Thymus (tissue), 11 donors: ENCODE data around the gene PER2. TPM values are rescaled to one million over a fixed set of nuclear protein-coding genes. Genes with fewer than 3 reads are reported as not detected.
A peak's percentile ranks its signal among the peaks of the same experiment; 100 is the strongest.
"Not testable (repeated sequence)": the region's sequence is repeated elsewhere in the genome, so short reads cannot be mapped to it uniquely, and the experiment has no call there.

ENCODE experiments used
- DNase-seq, 9 donors: peaks; one replicate each; pipeline ENCODE4 v3.0.0-alpha.2; 2013; ENCODE audit warnings: low spot score in 9 of 9, low read depth in 6 of 9, missing footprints in 1 of 9
- H3K27ac ChIP-seq, 2 donors: one replicate each; pipeline ENCODE4 v1.5.1; 2013; ENCODE audit warnings: control low read depth in 1 of 2, low read depth in 1 of 2, low read length in 1 of 2, mild to moderate bottlenecking in 1 of 2, moderate library complexity in 1 of 2
- H3K27me3 ChIP-seq, 2 donors: one replicate each; pipeline ENCODE4 v1.5.1; 2013; ENCODE audit warnings: low read length in 1 of 2; ENCODE audit not compliant: control insufficient read depth in 2 of 2, insufficient read depth in 1 of 2
- H3K36me3 ChIP-seq, 2 donors: one replicate each; pipeline ENCODE4 v1.5.1; 2013; ENCODE audit warnings: low read length in 1 of 2, mild to moderate bottlenecking in 1 of 2, moderate library complexity in 1 of 2; ENCODE audit not compliant: control insufficient read depth in 2 of 2, insufficient read depth in 2 of 2
- H3K4me1 ChIP-seq, 2 donors: one replicate each; pipeline ENCODE4 v1.5.1; 2013; ENCODE audit warnings: low read length in 2 of 2; ENCODE audit not compliant: control insufficient read depth in 2 of 2, insufficient read depth in 2 of 2
- H3K4me3 ChIP-seq, 2 donors: one replicate each; pipeline ENCODE4 v1.5.1; 2013; ENCODE audit warnings: low read length in 2 of 2, control low read depth in 1 of 2, mild to moderate bottlenecking in 1 of 2
- H3K9me3 ChIP-seq, 2 donors: one replicate each; pipeline ENCODE4 v1.5.1; 2013; ENCODE audit warnings: low read length in 1 of 2, mild to moderate bottlenecking in 1 of 2; ENCODE audit not compliant: control insufficient read depth in 2 of 2, insufficient read depth in 1 of 2
- WGBS: extraction: QIAGEN DNeasy Blood & Tissue Kit; methylation state at CpG from one replicate; pipeline ENCODE4 v1.1.7; 2013; 5-methylcytosine and 5-hydroxymethylcytosine counted together
- polyA plus RNA-seq: library from polyadenylated mRNA; stranded (reverse); fragments of 200-250 nt; gene quantifications from one replicate; pipeline ENCODE4 v1.2.3, GENCODE V29; 2013
- total RNA-seq: library from RNA; stranded (reverse); fragments of 120-200 nt; gene quantifications from one replicate; pipeline ENCODE4 v1.2.4, GENCODE V29; 2013
- donor health status: healthy.

Gene PER2
- total and polyA plus RNA-seq, 2 donors, result 3.0 to 5.6 TPM

- no peaks in the 10 kb centered on the region for H3K9me3 ChIP-seq
- peaks cover 3 to 11% of the 10 kb centered on the region in 2 donors for H3K4me1 ChIP-seq
- H3K27ac ChIP-seq, result no peak overlapping the region
- peaks cover 0 to 25% of the 10 kb centered on the region in 2 donors for H3K27me3 ChIP-seq
- no peaks in the 10 kb centered on the region for H3K36me3 ChIP-seq
- H3K4me3 ChIP-seq, result no peak overlapping the region
- DNase-seq, result no peak
- over 99% methylated on average over 13 of the region's 13 CpGs for WGBS
These were observed 26.7 kb upstream of the PER2 start for GRCh38 chr2:238315031-238315595.

GRCh38 chr2:238314576-238314975, 26.2 kb upstream of the PER2 start:
- no peak overlapping the region for H3K4me3 ChIP-seq
- WGBS, result 98% methylated on average over 8 of the region's 8 CpGs

GRCh38 chr2:238313991-238314350, 25.6 kb upstream of the PER2 start:
- Histone ChIP-seq H3K27ac (no peak overlapping the region), H3K9me3 (no peaks in the 10 kb centered on the region), H3K36me3 (no peaks in the 10 kb centered on the region), H3K4me1 (peaks cover 3 to 6% of the 10 kb centered on the region in 2 donors), H3K27me3 (peaks cover 0 to 14% of the 10 kb centered on the region in 2 donors), H3K4me3 (no peak overlapping the region)
- WGBS, result 92% methylated on average over 2 of the region's 2 CpGs
- DNase-seq, result no peak

More at GRCh38 chr2:238314576-238314975, 26.2 kb upstream of the PER2 start:
- peaks cover 0 to 20% of the 10 kb centered on the region in 2 donors for H3K27me3 ChIP-seq
- no peaks in the 10 kb centered on the region for H3K36me3 ChIP-seq
- peaks cover 3 to 6% of the 10 kb centered on the region in 2 donors for H3K4me1 ChIP-seq
- no peak overlapping the region for H3K27ac ChIP-seq
- no peak for DNase-seq
- no peaks in the 10 kb centered on the region for H3K9me3 ChIP-seq

- H3K27me3 ChIP-seq, result peaks cover 0 to 9% of the 10 kb centered on the region in 2 donors
- H3K4me1 ChIP-seq, result peaks cover 3 to 6% of the 10 kb centered on the region in 2 donors
- peak in 2 of 9 donors; percentile 17 to 47 for DNase-seq
- H3K36me3 ChIP-seq, result no peaks in the 10 kb centered on the region
- H3K4me3 ChIP-seq, result no peak overlapping the region
- H3K27ac ChIP-seq, result no peak overlapping the region
- H3K9me3 ChIP-seq, result no peaks in the 10 kb centered on the region
- WGBS, result 78% methylated on average over 8 of the region's 8 CpGs
These were observed 25.0 kb upstream of the PER2 start for GRCh38 chr2:238313289-238313990.

GRCh38 chr2:238310721-238311120, 22.3 kb upstream of the PER2 start:
- H3K9me3 ChIP-seq, H3K36me3 ChIP-seq, H3K4me1 ChIP-seq, H3K27me3 ChIP-seq, H3K4me3 ChIP-seq, H3K27ac ChIP-seq, DNase-seq: not testable (repeated sequence)
- WGBS, result 93% methylated on average over 14 of the region's 14 CpGs

GRCh38 chr2:238308177-238308576, 19.8 kb upstream of the PER2 start:
- DNase-seq, result no peak

GRCh38 chr2:238306672-238306998, 18.2 kb upstream of the PER2 start:
- DNase-seq, result no peak
- Histone ChIP-seq H3K27me3 (peaks cover 0 to 11% of the 10 kb centered on the region in 2 donors), H3K9me3 (no peaks in the 10 kb centered on the region), H3K27ac (no peak overlapping the region), H3K36me3 (no peaks in the 10 kb centered on the region), H3K4me1 (no peaks in the 10 kb centered on the region), H3K4me3 (no peak overlapping the region)
- WGBS, result 96% methylated on average over 5 of the region's 5 CpGs

More at GRCh38 chr2:238308177-238308576, 19.8 kb upstream of the PER2 start:
- Histone ChIP-seq H3K27me3 (peaks cover 0 to 8% of the 10 kb centered on the region in 2 donors), H3K9me3 (no peaks in the 10 kb centered on the region), H3K36me3 (no peaks in the 10 kb centered on the region), H3K27ac (no peak overlapping the region), H3K4me1 (no peaks in the 10 kb centered on the region), H3K4me3 (no peak overlapping the region)
- WGBS, result 83% methylated on average over 2 of the region's 2 CpGs

GRCh38 chr2:238305965-238306671, 17.7 kb upstream of the PER2 start:
- WGBS, result 95% methylated on average over 11 of the region's 11 CpGs
- Histone ChIP-seq H3K27ac (no peak overlapping the region), H3K27me3 (peaks cover 0 to 11% of the 10 kb centered on the region in 2 donors), H3K4me1 (no peaks in the 10 kb centered on the region), H3K9me3 (no peaks in the 10 kb centered on the region), H3K36me3 (no peaks in the 10 kb centered on the region), H3K4me3 (no peak overlapping the region)
- DNase-seq, result no peak
